SK-N-SH treated with all-trans-retinoic acid at 6 μM for 48 hours (cell line): ENCODE data around the gene TSPAN9.

ENCODE experiments used
- GLIS3 ChIP-seq: fragments of 250-450 bp; sonication (Bioruptor Pico); IDR thresholded peaks from 2 replicates; pipeline ENCODE4 v1.5.0; 2020; ENCODE audit warnings: mild to moderate bottlenecking, moderate library complexity
- ZC3H10 ChIP-seq: fragments of 250-450 bp; sonication (Bioruptor Pico); IDR thresholded peaks from 2 replicates; pipeline ENCODE4 v1.5.1; 2021; ENCODE audit warnings: mild to moderate bottlenecking, moderate library complexity
- ZNF8 ChIP-seq: fragments of 450-650 bp; formaldehyde crosslinking; IDR thresholded peaks from 2 replicates; pipeline ENCODE4 v1.5.0; 2020; ENCODE audit warnings: mild to moderate bottlenecking, moderate library complexity
- TF ChIP-seq, protein P1 (sequence below): fragments of 250-450 bp; sonication (Bioruptor Pico); IDR thresholded peaks from 2 replicates; pipeline ENCODE4 v1.5.1; 2020; ENCODE audit warnings: low read depth, mild to moderate bottlenecking, moderate library complexity
- TF ChIP-seq, protein P2 (sequence below): fragments of 250-450 bp; sonication (Bioruptor Pico); IDR thresholded peaks from 2 replicates; pipeline ENCODE4 v1.8.0; 2020; ENCODE audit warnings: mild to moderate bottlenecking, moderate library complexity, borderline replicate concordance

DNA sequence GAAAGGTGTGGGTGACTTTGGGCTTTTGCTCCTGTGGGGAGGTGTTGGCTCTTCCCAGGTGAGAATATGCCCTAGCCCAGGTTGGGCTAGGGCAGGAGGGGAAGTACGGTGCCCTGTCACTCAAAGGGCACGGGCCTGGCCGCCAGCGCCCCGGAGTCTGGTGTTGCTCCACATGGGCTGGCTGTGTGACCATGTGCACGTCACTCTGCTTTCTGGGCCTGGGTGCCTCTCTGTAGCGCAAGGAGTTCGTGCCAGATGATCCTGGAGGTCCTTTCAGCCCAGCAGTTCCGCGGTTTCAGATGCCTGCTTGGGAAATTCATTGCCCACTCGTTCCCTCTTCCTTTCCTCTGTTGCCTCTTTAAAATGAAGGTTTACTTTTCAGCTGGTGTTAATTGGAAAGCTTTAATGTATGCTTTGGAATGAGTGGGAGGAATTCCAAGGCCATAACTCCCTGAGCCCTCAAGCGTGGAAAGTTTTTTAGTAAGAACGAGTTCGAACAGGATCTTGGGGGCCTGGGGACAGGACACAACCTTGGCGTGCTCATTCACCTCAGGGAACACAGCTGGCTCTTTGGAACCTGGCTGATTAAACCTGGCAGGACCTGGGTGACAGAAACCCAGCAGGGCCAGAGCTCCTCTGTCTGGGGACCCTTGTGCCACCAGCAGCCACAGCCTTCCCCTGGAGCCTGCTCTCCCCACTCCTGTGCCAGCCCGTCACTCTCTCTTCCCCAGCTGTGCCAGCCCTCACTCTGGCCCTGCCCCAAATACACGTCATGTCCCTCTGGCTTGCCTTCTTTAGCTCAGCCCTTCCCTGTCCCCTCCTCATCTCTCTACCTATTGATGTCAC is 42.8 kb downstream of the TSPAN9 start:
- TF ChIP-seq ZNF8 (CRISPR knock-in tag) (no peak), ZC3H10 (CRISPR knock-in tag) (no peak), GLIS3 (CRISPR knock-in tag) (no peak)
- TF ChIP-seq, protein P1, sequence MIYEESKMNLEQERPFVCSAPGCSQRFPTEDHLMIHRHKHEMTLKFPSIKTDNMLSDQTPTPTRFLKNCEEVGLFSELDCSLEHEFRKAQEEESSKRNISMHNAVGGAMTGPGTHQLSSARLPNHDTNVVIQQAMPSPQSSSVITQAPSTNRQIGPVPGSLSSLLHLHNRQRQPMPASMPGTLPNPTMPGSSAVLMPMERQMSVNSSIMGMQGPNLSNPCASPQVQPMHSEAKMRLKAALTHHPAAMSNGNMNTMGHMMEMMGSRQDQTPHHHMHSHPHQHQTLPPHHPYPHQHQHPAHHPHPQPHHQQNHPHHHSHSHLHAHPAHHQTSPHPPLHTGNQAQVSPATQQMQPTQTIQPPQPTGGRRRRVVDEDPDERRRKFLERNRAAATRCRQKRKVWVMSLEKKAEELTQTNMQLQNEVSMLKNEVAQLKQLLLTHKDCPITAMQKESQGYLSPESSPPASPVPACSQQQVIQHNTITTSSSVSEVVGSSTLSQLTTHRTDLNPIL (CRISPR knock-in tag): no peak
- TF ChIP-seq, protein P2, sequence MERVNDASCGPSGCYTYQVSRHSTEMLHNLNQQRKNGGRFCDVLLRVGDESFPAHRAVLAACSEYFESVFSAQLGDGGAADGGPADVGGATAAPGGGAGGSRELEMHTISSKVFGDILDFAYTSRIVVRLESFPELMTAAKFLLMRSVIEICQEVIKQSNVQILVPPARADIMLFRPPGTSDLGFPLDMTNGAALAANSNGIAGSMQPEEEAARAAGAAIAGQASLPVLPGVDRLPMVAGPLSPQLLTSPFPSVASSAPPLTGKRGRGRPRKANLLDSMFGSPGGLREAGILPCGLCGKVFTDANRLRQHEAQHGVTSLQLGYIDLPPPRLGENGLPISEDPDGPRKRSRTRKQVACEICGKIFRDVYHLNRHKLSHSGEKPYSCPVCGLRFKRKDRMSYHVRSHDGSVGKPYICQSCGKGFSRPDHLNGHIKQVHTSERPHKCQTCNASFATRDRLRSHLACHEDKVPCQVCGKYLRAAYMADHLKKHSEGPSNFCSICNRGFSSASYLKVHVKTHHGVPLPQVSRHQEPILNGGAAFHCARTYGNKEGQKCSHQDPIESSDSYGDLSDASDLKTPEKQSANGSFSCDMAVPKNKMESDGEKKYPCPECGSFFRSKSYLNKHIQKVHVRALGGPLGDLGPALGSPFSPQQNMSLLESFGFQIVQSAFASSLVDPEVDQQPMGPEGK (CRISPR knock-in tag): no peak
